ENCODE data around the gene PCGF5. TPM values are rescaled to one million over a fixed set of nuclear protein-coding genes. Genes with fewer than 3 reads are reported as not detected.
A peak's percentile ranks its signal among the peaks of the same experiment; 100 is the strongest.

PCGF5 gene
- total RNA-seq, 2 donors from 2014 or later = 42.8 to 62.0 TPM

GRCh38 chr10:91196268-91197048 lies 24.0 kb upstream of the PCGF5 start:
- peaks cover 0 to 64% of the 10 kb centered on the region in 2 donors for H3K4me1 ChIP-seq
- no peaks in the 10 kb centered on the region for H3K36me3 ChIP-seq
- DNase-seq (ENCODE audit: low spot score) = no peak
- no peak overlapping the region for H3K4me3 ChIP-seq
- no peak for TF ChIP-seq CTCF (IDR thresholded peaks at IDR 0.05)
- no peaks in the 10 kb centered on the region for H3K9me3 ChIP-seq
- H3K27ac ChIP-seq = peak overlapping the region; percentile 37 to 55
- no peaks in the 10 kb centered on the region for H3K27me3 ChIP-seq

GRCh38 chr10:91197127-91197526 lies 23.3 kb upstream of the PCGF5 start:
- no peaks in the 10 kb centered on the region for H3K36me3 ChIP-seq
- peaks cover 0 to 63% of the 10 kb centered on the region in 2 donors for H3K4me1 ChIP-seq
- H3K4me3 ChIP-seq = no peak overlapping the region
- H3K9me3 ChIP-seq = no peaks in the 10 kb centered on the region
- TF ChIP-seq CTCF (IDR thresholded peaks at IDR 0.05) = peak in 1 of 2 donors; percentile 22
- peak; percentile 80 for DNase-seq (ENCODE audit: low spot score)
- peak overlapping the region; percentile 37 to 55 for H3K27ac ChIP-seq
- no peaks in the 10 kb centered on the region for H3K27me3 ChIP-seq

GRCh38 chr10:91198781-91199180 lies 21.7 kb upstream of the PCGF5 start:
- no peak for TF ChIP-seq CTCF (IDR thresholded peaks at IDR 0.05)
- Histone ChIP-seq H3K27ac (peak overlapping the region; percentile 28 to 45), H3K4me3 (no peak overlapping the region), H3K9me3 (no peaks in the 10 kb centered on the region), H3K27me3 (no peaks in the 10 kb centered on the region), H3K4me1 (peaks cover 0 to 60% of the 10 kb centered on the region in 2 donors), H3K36me3 (no peaks in the 10 kb centered on the region)
- no peak for DNase-seq (ENCODE audit: low spot score)

GRCh38 chr10:91200314-91201212 lies 19.9 kb upstream of the PCGF5 start:
- no peaks in the 10 kb centered on the region for H3K9me3 ChIP-seq
- TF ChIP-seq CTCF (IDR thresholded peaks at IDR 0.05) = no peak
- peak overlapping the region; percentile 50 to 73 for H3K27ac ChIP-seq
- H3K4me3 ChIP-seq = no peak overlapping the region
- H3K36me3 ChIP-seq = no peaks in the 10 kb centered on the region
- H3K4me1 ChIP-seq = peaks cover 0 to 70% of the 10 kb centered on the region in 2 donors
- DNase-seq (ENCODE audit: low spot score) = no peak
- H3K27me3 ChIP-seq = no peaks in the 10 kb centered on the region

- H3K4me3 ChIP-seq = no peak overlapping the region
- no peaks in the 10 kb centered on the region for H3K27me3 ChIP-seq
- H3K4me1 ChIP-seq = peaks cover 0 to 67% of the 10 kb centered on the region in 2 donors
- H3K36me3 ChIP-seq = no peaks in the 10 kb centered on the region
- H3K9me3 ChIP-seq = no peaks in the 10 kb centered on the region
- peak overlapping the region; percentile 50 to 73 for H3K27ac ChIP-seq
- no peak for TF ChIP-seq CTCF (IDR thresholded peaks at IDR 0.05)
- DNase-seq (ENCODE audit: low spot score) = no peak
Measured at GRCh38 chr10:91201213-91201996, 19.1 kb upstream of the PCGF5 start.

All from right atrium auricular region (tissue), 2 donors.